HG03280 (cell line): ENCODE data around the gene DUSP22.

Experiments used
- ATAC-seq: cut with Tn5 transposase; IDR thresholded peaks from one replicate; pipeline ENCODE4 v1.9.1; 2021; ENCODE audit warnings: mild to moderate bottlenecking, moderate library complexity; ENCODE audit not compliant: unreplicated experiment

The DUSP22 gene

GRCh38 chr6:296151-297122, 4.2 kb downstream of the DUSP22 start:
- peak; percentile 18 for ATAC-seq

DNA sequence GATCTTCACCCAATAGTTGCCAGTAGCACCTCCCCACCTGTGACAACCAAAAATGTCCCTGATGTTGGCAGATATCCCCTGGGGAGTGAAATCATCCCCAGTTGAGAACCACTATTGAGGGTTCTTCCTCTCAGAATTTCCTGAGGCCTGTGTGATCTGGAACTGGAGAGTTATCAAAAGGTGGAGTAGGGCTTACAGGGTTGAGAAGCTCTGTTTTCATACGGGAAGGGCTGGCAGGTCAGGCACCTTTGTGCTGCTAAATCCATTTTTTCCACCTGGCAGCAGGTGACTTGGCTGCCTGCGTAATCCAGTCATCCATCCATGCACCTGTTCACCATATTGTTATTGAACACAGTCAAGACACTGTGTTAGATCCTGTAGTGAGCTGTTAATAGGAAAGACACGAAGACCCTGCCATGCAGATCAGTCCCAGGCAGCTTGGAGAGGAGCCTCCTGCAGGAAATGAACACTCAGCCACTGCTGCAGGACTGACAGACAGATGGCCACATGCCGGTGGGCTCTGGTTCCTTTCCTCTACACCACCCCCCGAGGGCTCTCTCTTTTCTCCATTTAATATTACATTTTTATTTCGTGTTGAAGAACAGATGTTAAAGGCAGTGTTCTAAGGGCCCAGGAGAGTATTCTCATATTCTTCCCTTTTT, 5.4 kb downstream of the DUSP22 start:
- no peak for ATAC-seq

DNA sequence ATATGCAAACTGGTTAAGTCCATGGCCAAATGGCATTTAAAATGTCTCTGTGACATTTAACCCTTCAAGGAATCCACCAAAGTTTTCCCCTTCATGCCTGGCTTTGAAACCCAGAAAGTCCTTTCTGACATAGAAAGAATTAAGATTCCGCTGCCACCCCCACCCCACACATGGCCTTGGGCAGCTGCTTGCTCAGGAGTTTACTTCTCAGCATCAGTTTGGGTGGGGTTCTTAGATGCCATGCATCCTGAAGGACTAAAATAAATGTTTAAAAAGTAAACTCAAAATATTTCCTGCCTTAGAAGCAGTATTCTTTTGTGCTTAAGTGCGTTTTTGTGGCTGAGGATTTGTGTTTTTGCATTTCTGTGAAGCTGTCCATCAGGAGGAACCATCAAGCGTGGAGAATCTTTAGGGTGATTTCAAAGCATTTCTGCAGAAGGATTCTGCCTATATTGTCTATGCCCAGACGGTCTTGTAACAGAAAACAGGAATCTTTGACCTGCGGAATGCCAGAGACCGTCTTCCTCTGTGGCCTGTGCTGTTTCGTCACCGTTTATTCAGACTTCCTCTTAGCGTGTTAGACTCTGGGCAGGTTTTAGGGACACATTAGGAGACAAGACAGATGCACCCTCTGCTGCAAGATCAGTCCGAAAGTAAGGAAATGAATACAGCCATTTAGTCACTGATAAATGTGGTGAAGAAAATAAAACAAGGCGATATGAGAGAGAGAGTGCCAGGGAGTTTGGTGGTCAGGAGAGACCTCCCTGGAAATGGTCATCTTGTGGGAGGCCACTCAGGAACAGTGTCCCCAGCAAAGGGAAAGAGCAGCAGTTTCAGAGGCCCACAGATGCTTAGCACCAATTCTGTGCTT, 6.2 kb downstream of the DUSP22 start:
- ATAC-seq: no peak

GRCh38 chr6:299104-299980, 7.1 kb downstream of the DUSP22 start:
- no peak for ATAC-seq

GRCh38 chr6:300026-300425, 7.7 kb downstream of the DUSP22 start:
- no peak for ATAC-seq

DNA sequence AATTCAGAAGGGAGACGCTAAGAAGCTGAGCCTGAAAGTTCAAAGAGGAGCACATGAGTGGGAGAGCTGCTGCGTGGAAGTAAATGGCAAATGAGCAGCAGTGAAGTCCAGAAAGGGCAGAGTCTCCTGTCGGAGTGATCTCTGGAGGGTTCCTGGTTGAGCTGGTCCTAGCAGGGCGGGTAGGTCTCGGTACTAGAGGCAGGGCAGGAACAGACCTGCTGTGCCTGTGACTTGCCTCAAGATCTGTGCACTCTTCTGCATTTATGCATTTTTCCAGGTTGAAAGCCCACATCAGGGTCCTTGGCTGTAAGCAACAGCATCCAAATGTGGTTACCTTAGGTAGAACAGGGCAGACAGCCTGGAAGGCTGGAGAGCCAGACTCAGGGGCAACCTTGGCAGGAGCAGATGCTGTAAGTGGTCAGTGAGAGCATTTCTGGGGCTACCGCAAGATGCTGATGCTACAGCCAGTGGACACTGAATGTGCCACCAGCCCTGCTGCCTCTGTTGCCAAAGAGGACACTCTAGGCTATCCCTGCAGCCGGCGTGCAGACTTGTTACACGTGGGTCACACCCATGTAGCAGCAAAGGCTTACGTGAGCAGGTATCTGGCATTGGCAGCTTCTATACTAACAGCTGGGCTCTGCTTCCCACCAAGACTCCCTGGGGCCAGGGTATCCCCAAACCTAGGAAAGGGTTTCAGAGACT, 8.4 kb downstream of the DUSP22 start:
- no peak for ATAC-seq

DNA sequence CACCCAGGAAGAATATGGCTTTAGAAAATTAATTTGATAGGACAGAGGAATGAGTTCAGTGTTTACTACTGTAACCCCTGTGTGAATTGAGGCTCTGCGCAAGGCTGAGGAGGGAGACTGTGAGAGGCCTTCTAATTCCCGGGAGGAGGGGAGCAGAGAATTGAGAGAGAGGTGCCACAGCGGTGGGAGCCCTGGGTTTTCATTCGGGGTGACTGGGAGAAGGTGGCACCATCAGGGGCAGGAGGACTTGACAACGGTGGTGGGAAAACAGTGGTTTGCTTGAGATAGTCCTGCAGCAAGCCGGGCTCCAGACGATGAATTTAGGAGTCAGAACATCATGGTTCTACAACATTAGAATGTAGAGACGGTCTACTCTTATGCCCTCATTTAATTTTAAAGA, 9.2 kb downstream of the DUSP22 start:
- ATAC-seq: no peak

GRCh38 chr6:301929-302705, 9.8 kb downstream of the DUSP22 start:
- ATAC-seq: no peak

- ATAC-seq: no peak
Measured at GRCh38 chr6:302760-303159, 10.5 kb downstream of the DUSP22 start.

DNA sequence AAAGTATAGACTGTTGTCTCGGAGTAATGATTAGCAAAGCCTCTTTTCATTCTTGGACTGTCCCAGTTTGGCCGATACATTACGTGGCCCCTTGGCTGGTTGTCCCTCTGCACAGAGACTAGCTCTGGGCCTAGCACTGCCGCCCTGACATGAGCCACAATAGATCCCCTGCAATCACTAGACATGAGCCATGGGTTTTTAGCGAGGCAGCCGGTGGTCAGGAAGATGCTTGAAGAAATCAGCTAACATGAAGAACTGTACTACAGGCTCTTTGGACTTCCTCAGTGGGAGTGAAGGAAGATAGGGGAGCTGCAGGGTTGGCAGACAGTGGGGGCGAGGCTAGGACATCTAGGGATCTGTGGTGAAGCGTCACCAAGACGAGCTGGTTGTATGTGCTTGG, 11.0 kb downstream of the DUSP22 start:
- no peak for ATAC-seq

GRCh38 chr6:303948-304558, 11.8 kb downstream of the DUSP22 start:
- ATAC-seq: no peak

GRCh38 chr6:304833-305370, 12.6 kb downstream of the DUSP22 start:
- peak; percentile 20 for ATAC-seq

- peak; percentile 82 for ATAC-seq
Measured at GRCh38 chr6:305371-306206, 13.3 kb downstream of the DUSP22 start.

GRCh38 chr6:306641-307061, 14.4 kb downstream of the DUSP22 start:
- ATAC-seq: no peak

DNA sequence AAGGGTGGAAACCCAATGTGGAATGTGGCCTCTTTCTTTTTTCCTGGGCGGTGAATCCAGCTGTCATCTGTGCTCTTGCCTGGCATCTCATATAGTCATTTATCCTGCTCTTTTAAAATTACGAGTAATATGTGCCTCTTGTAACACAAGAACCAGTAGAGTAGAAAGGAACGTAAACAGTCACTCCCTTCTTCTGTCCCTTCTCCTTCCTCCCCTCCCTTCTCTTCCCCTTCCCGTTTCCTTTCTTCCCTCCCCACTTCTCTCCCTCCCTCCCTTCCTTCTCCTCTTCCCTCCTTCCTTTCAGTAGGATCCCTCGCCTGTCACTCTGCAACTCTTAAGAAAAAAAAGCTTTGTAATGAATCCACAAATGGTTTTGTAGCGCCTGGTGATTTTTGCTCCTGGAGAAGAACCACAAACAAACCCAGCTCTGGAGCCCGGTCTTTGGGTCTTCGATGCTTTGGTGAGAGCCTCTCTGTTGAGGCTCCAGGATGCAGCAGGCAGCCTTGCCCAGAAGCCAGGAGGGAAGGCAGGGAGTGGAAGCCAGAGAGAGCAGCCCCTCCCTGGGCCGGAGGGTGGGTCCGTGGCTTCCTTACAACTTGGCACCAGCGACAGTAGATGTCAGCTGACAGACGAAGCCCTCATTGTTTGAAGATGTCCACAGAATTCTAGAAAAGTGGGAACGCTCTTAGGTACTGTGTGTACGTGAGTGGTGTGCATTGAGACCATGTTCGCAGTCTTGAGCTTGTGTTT, 15.0 kb downstream of the DUSP22 start:
- no peak for ATAC-seq

DNA sequence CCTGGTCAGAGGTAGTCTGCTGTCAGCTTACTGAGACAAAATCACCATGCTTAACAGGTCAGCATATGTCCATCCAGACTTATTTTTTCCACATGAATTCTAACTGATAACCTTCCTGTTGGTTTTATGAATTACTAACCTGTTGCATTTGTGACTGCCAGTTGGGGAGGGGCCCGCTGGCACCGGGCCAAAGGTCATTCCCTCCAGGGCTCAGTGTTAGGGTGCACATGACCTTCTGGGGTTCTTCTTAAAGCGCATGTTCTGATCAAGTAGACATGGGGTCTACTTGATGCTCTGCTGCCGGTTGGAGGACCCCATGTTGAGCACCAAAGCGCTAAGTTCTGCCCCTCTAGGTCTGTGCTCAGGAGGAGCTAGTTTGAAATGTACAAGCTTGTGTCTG, 15.6 kb downstream of the DUSP22 start:
- ATAC-seq: no peak

- ATAC-seq: no peak
Measured at GRCh38 chr6:308307-308706, 16.0 kb downstream of the DUSP22 start.
